Activated gamma-delta T cell treated with Interleukin-2 at 50 U/mL for 16 hours (primary cell): Measurements from ENCODE around the gene ABHD16A.

Experiments used
- DNase-seq: peaks from one replicate; pipeline ENCODE4 v3.0.0-alpha.2; 2020

The ABHD16A gene

DNA sequence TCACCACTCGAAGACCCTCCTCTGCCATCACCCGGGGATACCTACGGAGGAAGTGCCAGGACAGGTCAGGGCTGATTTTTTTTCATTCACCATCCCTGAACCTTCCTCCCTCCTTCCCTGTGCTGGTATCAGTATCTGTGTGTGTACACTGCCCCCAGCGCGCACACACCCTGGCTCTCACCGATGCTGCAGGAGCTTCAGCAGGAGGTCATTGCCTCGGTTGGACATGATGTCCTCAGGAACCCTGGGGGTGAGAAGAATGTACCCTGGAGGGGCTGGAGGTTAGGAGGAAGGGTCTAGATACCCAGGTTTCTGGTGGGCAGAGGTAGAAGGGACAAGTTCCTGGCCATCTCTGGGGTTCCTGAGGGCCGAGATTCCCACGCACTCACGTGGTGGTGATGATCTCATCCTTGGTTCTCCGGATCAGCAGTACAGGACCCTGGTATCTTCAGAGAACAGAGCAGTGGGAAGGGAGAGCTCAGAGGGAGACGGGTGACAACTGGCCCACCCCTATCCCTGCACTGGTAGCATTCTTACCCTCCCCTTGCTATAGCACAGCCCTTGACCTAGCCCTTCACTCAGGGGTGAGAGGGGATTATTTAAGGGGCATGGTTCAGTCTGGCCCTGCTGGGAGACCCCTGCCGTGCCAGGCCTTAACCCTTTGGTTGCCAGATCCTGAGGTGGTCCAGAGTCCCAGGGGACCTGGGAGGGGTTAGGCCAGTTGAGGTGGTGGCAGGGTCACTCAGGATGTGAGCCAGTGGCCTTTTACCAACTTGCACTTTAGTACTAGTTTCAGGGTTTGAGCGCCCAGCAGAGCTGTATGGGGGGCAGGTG is 15.0 kb downstream of the ABHD16A start:
- DNase-seq: no peak

DNA sequence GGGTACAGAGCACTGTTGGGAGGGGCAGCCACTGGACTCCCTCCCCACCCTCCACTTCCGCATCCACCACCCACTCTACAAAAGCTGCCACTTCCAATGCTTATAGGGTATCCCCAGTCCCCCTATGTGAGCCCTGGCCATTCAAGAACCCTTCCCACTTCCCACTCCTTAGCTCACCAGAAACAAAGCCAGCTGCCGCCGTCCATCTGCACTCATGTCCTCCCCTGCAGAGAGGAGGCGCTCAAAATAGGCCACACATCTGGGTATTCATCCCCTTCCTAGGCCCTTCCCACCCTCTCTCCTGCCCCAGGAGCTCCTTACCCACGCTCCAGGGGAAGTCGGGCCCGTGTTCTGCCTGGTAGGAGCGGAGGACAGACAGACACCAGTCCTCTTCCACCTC is 15.8 kb downstream of the ABHD16A start:
- no peak for DNase-seq

DNA sequence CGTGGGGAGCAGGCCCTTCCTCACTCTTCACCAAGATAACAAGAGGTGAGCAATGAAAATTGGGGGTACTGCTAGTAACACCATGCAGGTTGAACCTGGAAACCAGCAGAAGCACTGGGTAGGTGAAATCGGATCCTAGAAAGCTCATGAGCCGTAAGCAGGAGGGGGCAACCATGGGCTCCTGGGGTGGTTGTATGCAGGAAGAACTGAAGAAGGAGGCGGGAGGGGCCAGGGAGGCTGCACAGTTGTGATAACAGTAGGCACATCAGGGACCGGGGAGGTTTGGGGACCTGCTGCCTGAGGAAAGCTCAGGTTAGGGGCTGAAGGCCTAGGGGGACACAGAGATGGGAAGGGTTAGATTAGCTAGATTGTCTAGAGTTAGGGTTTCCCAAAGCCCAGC is 16.6 kb downstream of the ABHD16A start:
- no peak for DNase-seq

DNA sequence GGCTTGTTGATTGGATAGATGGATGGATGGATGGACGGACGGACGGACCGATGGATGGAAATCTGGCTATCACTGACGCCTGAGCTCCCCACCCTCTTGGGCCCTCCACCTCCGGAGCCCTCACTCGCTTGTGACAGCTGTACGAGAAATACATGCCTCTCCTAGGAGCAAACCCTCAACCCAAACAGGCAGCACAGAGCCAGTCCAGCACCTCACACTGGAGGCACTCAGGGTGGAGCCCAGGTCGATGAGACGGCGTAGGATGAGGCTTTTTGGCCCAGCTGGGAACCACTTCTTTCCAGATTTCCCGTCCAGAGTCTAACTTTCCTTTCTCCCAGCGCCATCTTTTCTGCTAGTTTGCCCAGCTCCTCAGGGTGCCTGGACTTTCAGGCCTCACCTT is 19.5 kb downstream of the ABHD16A start:
- no peak for DNase-seq

DNA sequence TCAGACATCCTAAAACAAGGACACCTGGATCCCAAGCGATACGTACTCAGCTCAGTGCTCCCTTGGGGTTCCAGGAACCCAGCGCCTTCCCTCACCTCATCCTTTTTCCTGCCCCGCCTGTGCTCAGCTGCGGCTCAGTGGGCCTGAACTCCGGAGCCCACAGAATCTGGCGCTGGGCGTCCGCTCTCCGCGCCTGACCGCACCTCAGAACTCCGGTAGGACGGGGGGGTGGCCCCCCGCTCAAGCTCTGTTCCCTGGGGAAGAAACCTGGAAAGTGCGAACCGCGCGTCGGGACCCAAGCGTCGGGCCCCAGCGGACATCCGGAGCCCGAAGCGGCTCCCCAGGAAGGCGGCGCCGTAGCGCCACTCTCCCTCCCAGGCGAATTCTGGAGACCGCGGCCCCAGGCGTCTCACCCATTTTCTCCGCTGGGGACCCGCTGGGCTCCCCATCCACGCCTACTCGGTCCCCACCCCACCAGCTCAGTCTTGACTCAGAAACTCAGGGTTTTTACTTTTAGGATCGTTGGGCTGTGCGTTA is 21.9 kb downstream of the ABHD16A start:
- no peak for DNase-seq

DNA sequence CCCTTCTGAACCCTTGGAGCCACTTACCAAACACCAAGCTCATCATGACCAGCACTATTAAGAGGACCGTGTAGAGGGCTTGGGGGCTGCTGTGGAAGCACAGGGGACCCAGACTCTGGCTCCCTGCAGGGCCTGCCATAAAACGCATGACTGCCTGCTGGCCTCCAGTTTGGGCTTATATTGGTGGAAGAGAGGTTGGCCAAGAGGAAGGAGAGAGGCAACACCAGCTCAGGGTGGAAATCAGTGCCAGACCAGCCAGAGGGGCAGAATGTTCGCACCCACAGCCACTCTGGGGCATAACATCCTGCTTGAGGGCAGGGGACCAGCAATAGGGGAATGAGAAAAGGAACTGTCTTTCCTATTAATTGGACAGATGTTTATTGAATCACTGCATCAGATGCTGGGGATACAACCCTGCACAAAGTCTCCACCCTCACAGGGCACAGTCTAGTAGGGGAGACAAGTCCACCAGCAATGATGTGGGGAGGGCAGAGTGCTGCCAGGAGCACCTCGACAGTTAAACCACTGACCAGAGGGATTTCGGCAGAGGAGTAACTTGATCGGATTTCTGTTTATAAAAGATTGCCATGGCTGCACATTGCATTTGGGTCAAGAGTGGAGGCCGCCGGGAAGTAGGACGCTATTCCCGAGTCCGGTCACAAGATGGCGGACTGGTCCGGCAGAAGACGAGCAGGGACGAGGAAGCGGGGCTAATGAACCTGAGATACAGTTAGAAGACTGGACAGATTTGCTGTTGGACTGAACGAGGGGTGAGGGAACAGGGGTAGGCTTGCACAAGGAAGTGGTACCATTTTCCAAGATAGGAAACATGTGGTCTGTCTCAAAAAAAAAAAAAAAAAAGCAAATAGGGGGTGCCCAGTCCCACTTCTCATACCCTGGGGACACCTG is 22.6 kb downstream of the ABHD16A start, which contains the start of gene LY6G5C:
LY6G5C (minus strand) TSS at position 842 of the 909 bp plus-strand sequence; CDS start at position 148, 694 bp downstream.
- DNase-seq: peak; percentile 68

DNA sequence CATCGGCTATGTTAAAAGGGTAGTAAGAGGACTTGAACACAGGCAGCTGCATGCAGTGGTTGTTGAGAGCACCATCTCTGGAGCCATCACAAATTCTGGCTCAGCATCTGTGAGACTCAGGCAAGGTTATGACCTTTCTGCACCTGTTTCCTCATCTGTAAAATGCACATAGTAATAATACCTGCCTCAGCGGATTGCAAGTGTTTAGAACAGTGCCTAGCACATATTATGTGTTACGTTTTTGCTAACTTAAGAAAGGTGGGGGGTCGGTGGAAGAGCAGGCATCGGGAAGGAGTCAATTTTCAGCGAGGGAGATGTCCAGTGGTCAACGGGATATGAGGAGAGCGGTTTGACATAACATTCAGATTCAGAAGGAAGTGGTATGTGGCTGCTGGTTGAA is 25.2 kb downstream of the ABHD16A start:
- no peak for DNase-seq

DNA sequence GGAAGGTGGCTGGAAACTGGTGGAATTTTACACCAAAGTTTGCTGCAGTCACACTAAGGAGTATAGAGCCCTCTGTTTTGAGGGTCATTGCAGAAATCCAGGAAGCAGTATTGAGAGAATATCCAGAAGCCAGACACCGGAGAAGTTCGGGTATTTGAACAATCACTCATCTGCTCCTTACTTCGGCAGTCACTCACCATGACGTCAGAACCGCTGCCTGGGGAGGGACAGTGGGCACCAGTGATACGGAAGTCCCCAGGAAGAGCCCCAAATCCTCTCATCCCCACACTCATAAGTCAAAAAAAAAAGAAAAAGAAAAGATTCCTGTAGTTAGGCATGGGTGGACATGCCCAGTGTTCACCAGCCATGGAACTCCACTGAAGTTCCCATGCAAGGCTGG is 26.2 kb downstream of the ABHD16A start:
- no peak for DNase-seq

DNA sequence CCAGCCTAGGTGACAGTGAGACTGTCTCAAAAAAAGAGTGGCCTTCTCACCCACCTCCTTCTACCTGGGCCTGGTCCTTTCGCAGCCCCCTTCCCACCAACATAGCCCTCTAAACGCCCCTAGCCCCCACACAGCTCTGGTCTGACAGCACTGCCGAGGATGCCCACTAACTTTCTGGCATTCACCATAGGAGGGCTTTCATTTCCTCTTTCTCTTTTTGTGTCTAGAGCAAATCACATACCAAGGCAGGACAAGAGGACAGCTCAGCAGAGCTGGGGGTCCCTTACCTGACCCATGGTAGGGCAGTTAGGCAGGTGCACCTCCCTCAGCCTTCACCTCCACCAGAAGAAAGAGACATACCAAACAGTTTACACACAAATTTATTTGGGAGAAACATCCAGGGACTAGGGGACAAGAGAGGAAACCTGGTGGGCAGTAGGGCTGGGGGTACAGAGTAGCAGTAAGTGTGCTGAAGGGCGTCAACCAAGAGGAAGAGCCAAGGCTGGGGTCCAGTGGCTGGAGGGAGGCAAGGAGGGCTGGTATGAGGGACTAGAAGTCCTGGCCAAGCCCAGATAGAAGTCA is 26.7 kb downstream of the ABHD16A start:
- no peak for DNase-seq

DNA sequence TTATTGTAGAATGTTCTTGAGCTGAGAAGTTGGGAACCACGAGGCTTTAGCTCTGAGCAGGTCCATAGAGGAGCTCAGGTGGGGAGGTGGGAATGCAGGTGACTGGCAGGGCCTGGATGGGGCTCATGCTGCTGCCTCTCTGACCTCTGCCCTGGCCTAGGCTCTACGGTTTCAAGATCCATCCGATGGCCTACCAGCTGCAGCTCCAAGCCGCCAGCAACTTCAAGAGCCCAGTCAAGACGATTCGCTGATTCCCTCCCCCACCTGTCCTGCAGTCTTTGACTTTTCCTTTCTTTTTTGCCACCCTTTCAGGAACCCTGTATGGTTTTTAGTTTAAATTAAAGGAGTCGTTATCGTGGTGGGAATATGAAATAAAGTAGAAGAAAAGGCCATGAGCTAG is 33.4 kb downstream of the ABHD16A start, which contains the start of gene LY6G5B:
LY6G5B (plus strand) TSS at position 301 of the 400 bp plus-strand sequence. CDS start 975 bp downstream, outside the sequence.
- DNase-seq: no peak

DNA sequence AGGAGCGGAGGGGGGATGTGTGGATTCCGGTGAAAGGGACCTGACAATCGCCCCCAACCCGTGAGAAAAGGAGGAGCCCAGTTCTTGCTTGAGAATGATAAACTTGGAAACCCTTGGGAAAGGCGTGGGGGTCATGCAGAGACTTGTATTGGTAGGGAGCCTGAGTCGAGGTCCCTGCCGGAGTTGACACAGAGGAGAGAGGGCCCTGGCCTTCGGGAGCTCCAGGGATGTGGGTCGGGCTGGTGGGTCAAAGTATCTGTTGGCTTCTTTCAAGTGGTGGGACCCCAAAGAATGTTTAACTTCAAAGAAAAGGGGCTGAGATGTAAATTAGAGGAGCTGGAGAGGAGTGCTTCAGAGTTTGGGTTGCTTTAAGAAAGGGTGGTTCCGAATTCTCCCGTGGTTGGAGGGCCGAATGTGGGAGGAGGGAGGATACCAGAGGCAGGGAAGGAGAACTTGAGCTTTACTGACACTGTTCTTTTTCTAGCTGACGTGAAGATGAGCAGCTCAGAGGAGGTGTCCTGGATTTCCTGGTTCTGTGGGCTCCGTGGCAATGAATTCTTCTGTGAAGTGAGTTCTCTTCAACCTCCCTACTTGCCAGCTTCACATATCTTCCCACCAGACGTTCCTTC is 36.7 kb downstream of the ABHD16A start:
- DNase-seq: no peak

DNA sequence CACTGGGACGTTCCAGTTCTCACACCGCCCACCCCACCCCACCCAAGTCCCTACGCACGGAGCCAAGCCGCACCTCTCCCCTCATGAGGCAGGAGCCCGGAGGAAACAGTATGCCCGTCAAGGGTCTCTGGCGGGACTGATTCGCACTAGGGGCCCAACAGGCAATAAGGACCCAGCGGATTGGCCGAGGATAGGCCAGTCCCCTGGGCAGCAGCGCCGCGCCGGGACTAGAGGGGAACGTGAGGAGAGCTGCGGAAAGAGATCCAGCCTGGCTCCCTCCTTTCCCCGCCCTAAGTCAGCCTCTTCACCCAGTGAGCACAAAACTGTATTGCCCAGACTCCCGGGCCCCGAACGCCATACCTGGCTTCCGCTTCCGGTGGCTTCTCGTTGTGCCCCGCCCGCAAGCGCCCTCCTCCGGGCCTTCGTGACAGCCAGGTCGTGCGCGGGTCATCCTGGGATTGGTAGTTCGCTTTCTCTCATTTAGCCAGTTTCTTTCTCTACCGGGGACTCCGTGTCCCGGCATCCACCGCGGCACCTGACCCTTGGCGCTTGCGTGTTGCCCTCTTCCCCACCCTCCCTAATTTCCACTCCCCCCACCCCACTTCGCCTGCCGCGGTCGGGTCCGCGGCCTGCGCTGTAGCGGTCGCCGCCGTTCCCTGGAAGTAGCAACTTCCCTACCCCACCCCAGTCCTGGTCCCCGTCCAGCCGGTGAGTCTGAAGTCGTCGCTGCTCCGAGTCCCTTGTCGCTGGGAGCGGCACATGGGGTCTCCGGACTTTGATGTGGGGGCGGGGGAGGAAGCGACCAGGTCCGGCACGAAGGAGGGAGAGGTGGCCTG is 37.4 kb downstream of the ABHD16A start, which contains the start of gene CSNK2B:
CSNK2B (plus strand) TSS at position 580 of the 836 bp plus-strand sequence. CDS start 752 bp downstream, outside the sequence.
- DNase-seq: peak; percentile 98

DNA sequence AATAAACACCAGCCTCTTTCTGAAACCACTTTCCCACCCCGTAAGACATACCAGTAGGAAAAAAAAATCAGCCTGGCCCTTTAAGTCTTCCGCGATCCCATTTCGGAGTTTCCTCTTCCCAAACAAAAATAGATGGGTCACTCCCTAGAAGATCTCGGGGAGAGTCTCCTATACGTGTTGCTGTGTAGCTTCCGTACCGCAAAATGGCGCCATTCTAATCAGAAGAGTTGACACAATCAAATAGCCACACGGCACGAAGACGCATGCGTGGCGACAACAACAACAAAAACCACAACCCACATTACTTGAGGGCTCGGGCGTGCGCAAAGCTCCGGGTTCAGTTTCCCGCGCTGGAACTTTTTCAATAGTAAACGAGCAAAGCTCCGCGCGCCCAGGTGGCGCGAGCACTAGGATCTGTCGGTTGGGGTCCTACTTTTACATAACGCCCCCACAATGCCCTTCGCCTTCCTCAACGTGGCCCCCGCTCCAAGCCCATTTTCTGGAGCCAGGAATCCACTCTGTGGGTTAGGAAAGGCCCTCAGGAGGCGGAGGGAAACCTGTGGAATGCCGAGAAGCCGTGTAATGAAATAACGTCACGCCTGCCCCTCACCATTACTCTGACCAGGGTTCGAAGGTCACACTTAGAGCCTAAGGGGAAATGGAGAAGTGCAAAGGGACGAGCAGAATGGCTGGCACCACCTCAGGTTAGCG is 38.2 kb downstream of the ABHD16A start, which contains the start of gene GPANK1:
GPANK1 (minus strand) TSS at position 208 of the 711 bp plus-strand sequence. CDS start 519 bp downstream, outside the sequence.
- peak; percentile 90 for DNase-seq

DNA sequence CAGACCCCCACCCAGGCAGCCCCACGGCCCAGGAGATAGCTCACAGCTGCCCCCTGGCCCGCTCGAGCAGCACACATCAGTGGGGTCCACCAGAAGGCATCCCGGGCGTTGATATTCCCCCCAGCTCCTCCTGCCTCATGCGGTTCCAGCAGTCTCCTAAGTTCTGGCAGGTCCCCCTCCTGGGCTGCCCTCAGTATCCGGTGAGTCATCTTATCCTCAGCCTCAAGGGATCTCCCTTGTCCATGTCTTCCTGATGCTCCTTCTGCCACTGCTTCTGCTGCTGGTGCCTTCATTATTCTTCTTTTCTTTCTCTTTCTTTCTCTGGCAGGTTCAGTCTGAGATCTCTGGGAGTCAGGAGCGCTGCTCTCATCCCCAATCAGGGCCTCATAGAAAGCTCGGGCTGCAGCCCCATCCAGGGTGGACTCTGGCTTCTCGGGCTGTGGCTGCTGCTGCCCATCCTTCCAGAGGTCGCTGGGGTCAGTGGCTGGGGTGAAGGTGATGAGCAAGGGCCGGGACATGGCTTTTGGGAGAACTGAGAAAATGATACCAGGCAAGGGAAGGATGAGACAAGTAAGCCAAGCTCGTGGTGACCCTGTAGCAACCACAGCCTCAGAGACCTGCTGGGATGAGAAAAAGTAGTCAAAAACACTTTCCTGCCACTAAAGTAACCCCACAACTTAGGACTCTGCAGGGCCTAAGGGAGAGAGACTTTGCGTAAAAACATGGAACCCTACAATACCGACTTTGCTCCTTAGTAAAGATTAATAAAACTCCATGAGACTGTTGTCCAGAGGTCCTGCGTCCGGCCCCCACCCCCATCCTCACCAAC is 38.9 kb downstream of the ABHD16A start:
- no peak for DNase-seq

DNA sequence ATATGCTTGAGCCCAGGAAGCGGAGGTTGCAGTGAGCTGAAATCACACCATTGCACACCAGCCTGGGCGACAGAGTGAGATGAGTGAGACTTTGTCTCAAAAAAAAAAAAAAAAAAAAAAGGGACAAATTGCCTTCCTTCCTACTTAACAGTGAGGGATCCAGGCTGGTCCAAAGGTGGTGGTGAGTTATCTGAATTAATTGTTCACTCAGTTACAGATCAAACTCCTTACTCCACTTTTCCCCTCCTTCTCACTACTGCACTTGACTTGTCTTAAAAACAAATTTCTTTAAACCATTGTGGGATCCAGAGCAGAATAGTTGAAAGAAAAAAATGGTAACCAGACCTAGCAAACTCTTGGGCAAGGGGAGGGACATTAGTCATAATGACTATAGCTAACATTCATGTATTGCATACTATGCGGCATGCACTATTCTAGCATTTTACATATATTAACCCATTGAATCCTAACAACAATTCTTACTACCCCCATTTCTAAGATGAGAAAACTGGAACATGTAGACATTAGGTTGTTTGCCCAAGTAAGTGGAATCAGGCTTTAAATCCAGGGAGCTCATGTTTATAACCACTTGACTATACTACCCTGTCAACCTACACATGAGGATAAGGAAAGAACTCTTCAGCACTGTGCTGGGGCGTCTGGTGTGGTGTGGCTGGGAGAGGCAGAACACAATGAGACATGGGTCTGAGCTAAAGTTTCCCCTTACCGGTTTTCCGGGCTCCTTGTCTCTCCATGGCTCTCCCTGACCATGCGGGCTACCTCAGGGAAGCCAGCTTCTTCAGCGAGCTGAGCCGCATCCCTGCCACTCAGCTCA is 39.8 kb downstream of the ABHD16A start:
- DNase-seq: no peak

DNA sequence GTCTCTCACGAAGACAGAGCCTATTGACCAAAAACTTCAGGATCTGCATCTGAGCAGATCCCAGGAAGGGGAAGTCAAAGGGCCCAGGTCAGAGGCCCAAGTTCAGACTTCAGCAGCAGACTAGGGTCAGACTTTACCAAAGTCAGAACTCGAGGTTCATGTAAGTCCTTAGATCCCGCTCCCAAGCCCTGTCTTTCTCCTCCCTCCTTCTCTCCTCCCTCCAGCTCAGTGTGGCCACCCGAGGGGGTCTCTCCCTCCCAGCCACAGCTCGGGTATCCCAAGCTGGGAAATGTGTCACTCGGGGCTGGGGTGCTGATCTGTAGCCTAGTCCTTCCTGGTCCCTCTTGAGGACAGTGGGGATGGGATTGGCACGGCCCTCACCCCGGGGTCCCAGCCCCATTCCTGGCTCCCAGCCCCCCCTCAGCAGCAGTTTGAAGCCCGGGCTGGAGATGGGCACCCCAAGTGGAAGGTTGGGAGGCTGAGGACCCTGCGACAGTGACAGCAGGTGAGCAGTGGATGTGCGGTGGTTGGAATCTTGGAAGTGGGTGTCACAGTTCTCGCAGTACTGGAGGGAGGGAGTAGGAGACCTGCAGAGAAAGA is 40.9 kb downstream of the ABHD16A start:
- DNase-seq: no peak

DNA sequence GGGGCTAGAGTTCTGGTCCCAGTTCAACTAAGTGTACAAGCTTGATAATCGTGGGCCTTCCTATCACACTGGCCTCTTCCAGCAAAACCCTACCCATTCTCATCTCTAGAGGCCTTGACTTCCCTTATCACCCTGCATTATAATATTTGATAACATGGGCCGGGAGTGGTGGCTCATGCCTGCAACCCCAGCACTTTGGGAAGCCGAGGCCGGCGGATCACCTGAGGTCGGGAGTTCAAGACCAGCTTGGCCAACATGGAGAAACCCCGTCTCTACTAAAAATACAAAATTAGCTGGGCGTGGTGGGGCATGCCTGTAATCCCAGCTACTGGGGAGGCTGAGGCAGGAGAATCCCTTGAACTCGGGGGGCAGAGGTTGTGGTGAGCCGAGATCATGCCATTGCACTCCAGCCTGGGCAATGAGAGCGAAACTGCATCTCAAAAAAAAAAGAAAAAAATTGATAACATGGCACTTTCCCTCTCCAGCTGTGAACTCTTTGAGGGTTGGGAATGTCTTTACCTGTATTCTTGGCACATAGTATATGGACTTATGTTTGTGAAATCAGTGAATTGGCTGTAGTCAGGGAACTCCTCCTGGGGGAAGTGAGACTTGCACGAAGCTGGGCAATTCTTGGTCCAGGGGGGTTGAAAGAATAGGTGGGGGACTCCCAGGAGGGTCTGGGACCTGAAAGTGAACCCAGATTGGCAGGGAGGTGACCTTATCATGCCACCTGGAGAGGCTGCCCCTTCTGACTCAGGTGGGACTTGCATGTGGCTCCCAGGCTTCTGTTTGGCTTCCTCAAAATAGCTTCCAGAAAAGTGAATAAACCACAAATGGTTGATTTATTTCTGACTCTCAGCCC is 41.6 kb downstream of the ABHD16A start:
- DNase-seq: no peak
